H1 (cell line): ENCODE measurements around the gene CRISPLD2. TPM values are rescaled to one million over a fixed set of nuclear protein-coding genes. Genes with fewer than 3 reads are reported as not detected.
A peak's percentile ranks its signal among the peaks of the same experiment; 100 is the strongest.

Source experiments
- CTCF ChIA-PET: fragments of 300-600 bp; sonication (Branson Sonifier 250); formaldehyde crosslinking; loops from one replicate; lab custom pipeline; 2021; ENCODE audit not compliant: partially characterized antibody; lab: Charles Lee
- POLR2A ChIA-PET: fragments of 300-600 bp; sonication (Branson Sonifier 250); formaldehyde crosslinking; loops from one replicate; lab custom pipeline; 2021; ENCODE audit warnings: inconsistent platforms; ENCODE audit not compliant: partially characterized antibody; lab: Charles Lee
- DNase-seq, 2 experiments: peaks; one replicate each; pipeline versions ENCODE4 v3.0.0 to v3.0.0-alpha.2; 2010 to 2022; ENCODE audit warnings: low spot score in 2 of 2, low read depth in 1 of 2, mixed read lengths in 1 of 2
- FAIRE-seq: peaks from 2 replicates; lab custom pipeline; 2011; peaks lifted over from hg19 to GRCh38; lab: Jason Lieb, UNC
- H2AFZ ChIP-seq: 2 replicates; pipeline ENCODE4 v1.8.1; 2012; ENCODE audit warnings: low read length, inconsistent platforms
- H2AK5ac ChIP-seq: 2 replicates; pipeline ENCODE4 v1.6.1; 2013; ENCODE audit warnings: low read depth, low read length
- H2BK120ac ChIP-seq: replicated peaks from 2 replicates; pipeline ENCODE3; 2013; ENCODE audit warnings: low read depth, low read length, inconsistent platforms
- H2BK12ac ChIP-seq: 2 replicates; pipeline ENCODE4 v1.6.1; 2013; ENCODE audit warnings: low read depth, low read length
- H2BK15ac ChIP-seq: 2 replicates; pipeline ENCODE4 v1.6.1; 2013; ENCODE audit warnings: low read length
- H2BK20ac ChIP-seq: 2 replicates; pipeline ENCODE4 v1.6.1; 2013; ENCODE audit warnings: low read length
- H2BK5ac ChIP-seq: 2 replicates; pipeline ENCODE4 v1.6.1; 2013; ENCODE audit warnings: low read depth, low read length
- H3K14ac ChIP-seq: 2 replicates; pipeline ENCODE4 v1.6.1; 2013; ENCODE audit warnings: inconsistent platforms; ENCODE audit not compliant: insufficient read length
- H3K18ac ChIP-seq: 2 replicates; pipeline ENCODE4 v1.6.1; 2013; ENCODE audit warnings: low read length; ENCODE audit errors: extremely low read depth
- H3K23ac ChIP-seq: 2 replicates; pipeline ENCODE4 v1.6.1; 2013; ENCODE audit warnings: inconsistent platforms; ENCODE audit not compliant: insufficient read length
- H3K23me2 ChIP-seq: 2 replicates; pipeline ENCODE4 v1.6.1; 2013; ENCODE audit warnings: low read depth, low read length
- H3K27ac ChIP-seq: 2 replicates; pipeline ENCODE4 v1.6.1; 2011; ENCODE audit warnings: low read depth, low read length, inconsistent platforms
- H3K27me3 ChIP-seq, 4 experiments: replicated peaks in 1 of 4; 1 replicate in 1 of 4; 2 replicates in 3 of 4; pipeline versions ENCODE4 v1.6.1 to v1.8.1; 2011 to 2013; ENCODE audit warnings: low read length in 3 of 4, mild to moderate bottlenecking in 3 of 4, inconsistent platforms in 2 of 4, mixed read lengths in 2 of 4, moderate library complexity in 1 of 4; ENCODE audit not compliant: control insufficient read depth in 3 of 4, insufficient read depth in 3 of 4; ENCODE audit errors: extremely low read depth in 1 of 4
- H3K36me3 ChIP-seq, 4 experiments: 2 replicates each; pipeline versions ENCODE4 v1.6.1 to v1.8.1; 2011 to 2013; ENCODE audit warnings: mild to moderate bottlenecking in 4 of 4, low read length in 3 of 4, moderate library complexity in 2 of 4, control low read depth in 1 of 4, inconsistent platforms in 1 of 4; ENCODE audit not compliant: insufficient read depth in 4 of 4, control insufficient read depth in 2 of 4
- H3K4ac ChIP-seq: replicated peaks from 2 replicates; pipeline ENCODE3; 2013; ENCODE audit warnings: low read length, low read depth, mixed read lengths, inconsistent platforms; ENCODE audit not compliant: insufficient read length
- H3K4me1 ChIP-seq, 4 experiments: replicated peaks in 1 of 4; 1 replicate in 1 of 4; 2 replicates in 3 of 4; pipeline versions ENCODE4 v1.6.1 to v1.8.1; 2011 to 2013; ENCODE audit warnings: low read length in 3 of 4, inconsistent platforms in 2 of 4, mixed read lengths in 1 of 4; ENCODE audit not compliant: insufficient read depth in 4 of 4, control insufficient read depth in 3 of 4
- H3K4me2 ChIP-seq, 2 experiments: 2 replicates each; pipeline versions ENCODE4 v1.6.1 to v1.8.1; 2011 to 2013; ENCODE audit warnings: low read depth in 2 of 2, low read length in 2 of 2, control low read depth in 1 of 2, inconsistent platforms in 1 of 2, mild to moderate bottlenecking in 1 of 2; ENCODE audit not compliant: insufficient read depth in 1 of 2
- H3K4me3 ChIP-seq, 4 experiments: fragments of 200-600, 300-600 bp in 1 of 4; sonication (generic), shearing (Covaris generic), sonication (Bioruptor Twin) in 1 of 4; 2 replicates each; pipeline versions ENCODE4 v1.5.1 to v1.8.1; 2011 to 2016; ENCODE audit warnings: low read length in 4 of 4, low read depth in 3 of 4, control low read depth in 2 of 4, inconsistent platforms in 2 of 4, mild to moderate bottlenecking in 2 of 4, mixed read lengths in 1 of 4, moderate library complexity in 1 of 4; ENCODE audit not compliant: insufficient read depth in 2 of 4; ENCODE audit errors: extremely low read depth in 1 of 4
- H3K56ac ChIP-seq: replicated peaks from 2 replicates; pipeline ENCODE3; 2013; ENCODE audit warnings: low read depth, mild to moderate bottlenecking, mixed read lengths, low read length, inconsistent platforms; ENCODE audit not compliant: insufficient read length
- H3K79me1 ChIP-seq: 2 replicates; pipeline ENCODE4 v1.6.1; 2013; ENCODE audit warnings: low read depth, low read length, control low read depth
- H3K79me2 ChIP-seq, 2 experiments: 2 replicates each; pipeline versions ENCODE4 v1.6.1 to v1.8.1; 2012 to 2013; ENCODE audit warnings: low read length in 2 of 2, mild to moderate bottlenecking in 2 of 2, inconsistent platforms in 1 of 2; ENCODE audit not compliant: insufficient read depth in 2 of 2, control insufficient read depth in 1 of 2
- H3K9ac ChIP-seq, 4 experiments: replicated peaks in 1 of 4; 1 replicate in 1 of 4; 2 replicates in 3 of 4; pipeline versions ENCODE4 v1.6.1 to v1.8.1; 2011 to 2013; ENCODE audit warnings: low read depth in 3 of 4, low read length in 3 of 4, control low read depth in 2 of 4, mild to moderate bottlenecking in 2 of 4, moderate library complexity in 2 of 4, inconsistent platforms in 1 of 4; ENCODE audit errors: extremely low read depth in 1 of 4
- H3K9me3 ChIP-seq, 2 experiments: 2 replicates each; pipeline versions ENCODE4 v1.6.1 to v1.8.1; 2012 to 2013; ENCODE audit warnings: mild to moderate bottlenecking in 2 of 2, moderate library complexity in 2 of 2, control low read depth in 1 of 2, inconsistent platforms in 1 of 2, low read depth in 1 of 2, low read length in 1 of 2, mixed read lengths in 1 of 2; ENCODE audit not compliant: insufficient read depth in 2 of 2
- H4K20me1 ChIP-seq, 2 experiments: replicated peaks in 1 of 2; 2 replicates each; pipeline versions ENCODE3 to v1.8.1; 2011 to 2013; ENCODE audit warnings: inconsistent platforms in 2 of 2, low read length in 2 of 2, mild to moderate bottlenecking in 1 of 2; ENCODE audit not compliant: insufficient read depth in 2 of 2, control insufficient read depth in 1 of 2
- H4K5ac ChIP-seq: 2 replicates; pipeline ENCODE4 v1.6.1; 2013; ENCODE audit warnings: low read length, low read depth, mixed read lengths, inconsistent platforms; ENCODE audit not compliant: insufficient read length
- H4K8ac ChIP-seq: 2 replicates; pipeline ENCODE4 v1.8.0; 2013; ENCODE audit warnings: mild to moderate bottlenecking, moderate library complexity, low read length, inconsistent platforms; ENCODE audit not compliant: insufficient read depth; ENCODE audit errors: extremely low read depth
- H4K91ac ChIP-seq: replicated peaks from 2 replicates; pipeline ENCODE3; 2013; ENCODE audit warnings: low read length, mixed read lengths, inconsistent platforms; ENCODE audit not compliant: insufficient read length
- MAX ChIP-seq: IDR thresholded peaks from 2 replicates; pipeline ENCODE4 v1.6.1; 2012; ENCODE audit warnings: inconsistent platforms
- WGBS, 2 experiments: shearing (Covaris generic) in 1 of 2; methylation state at CpG; one replicate each; pipeline versions ENCODE4 v1.1.6 to v1.1.7; 2013 to 2015; ENCODE audit warnings: low lambda C conversion rate in 2 of 2, mixed read lengths in 2 of 2, inconsistent platforms in 1 of 2, low coverage in 1 of 2, missing lambda C conversion rate in 1 of 2; ENCODE audit not compliant: insufficient replicate concordance in 2 of 2, insufficient coverage in 1 of 2, insufficient read length in 1 of 2; ENCODE audit errors: extremely low coverage in 1 of 2, missing lambda C conversion rate in 1 of 2; 5-methylcytosine and 5-hydroxymethylcytosine counted together
- polyA plus RNA-seq, 7 experiments: library from polyadenylated mRNA; depleted of rRNA in 3 of 7; stranded (reverse) in 5 of 7; unstranded in 2 of 7; fragments of >200 nt in 5 of 7; fragments of 200-250 nt in 2 of 7; gene quantifications; 1 replicate in 5 of 7; 2 replicates in 1 of 7; 4 replicates in 1 of 7; pipeline versions ENCODE4 v1.2.1 to v1.2.3, GENCODE V29; 2011 to 2013; ENCODE audit warnings: missing spikeins in 2 of 7, mixed read lengths in 2 of 7
- total RNA-seq: library from RNA; stranded (reverse); fragmentation: NEBNext Ultra II Directional; extraction: Animal tissue kit (Norgen Biotek cat#: 25700); gene quantifications from 2 replicates; pipeline ENCODE4 v1.2.1, GENCODE V29; 2021

Gene CRISPLD2
- total and polyA plus RNA-seq, 2 of the 8 experiments (the other 6 are each of a cell fraction or from before 2014, with no cell fraction given) = 2.7 to 5.1 TPM

GRCh38 chr16:84925773-84926372 is 106.1 kb downstream of the CRISPLD2 start:
- no peak for FAIRE-seq

More at GRCh38 chr16:84925773-84926372, 106.1 kb downstream of the CRISPLD2 start:
- no peak overlapping the region for H4K5ac ChIP-seq
- WGBS, 2 experiments = 90% methylated on average over 19 of the region's 19 CpGs; no CpG with 5 or more reads in 1 of the 2 experiments
- no peaks in the 10 kb centered on the region for H3K79me1 ChIP-seq
- no peak overlapping the region for H3K4me3 ChIP-seq
- H3K56ac ChIP-seq = no peak overlapping the region
- TF ChIP-seq MAX = no peak
- H3K23me2 ChIP-seq = peaks cover 7% of the 10 kb centered on the region; the same call in 1 of the 2 replicates
- H2BK15ac ChIP-seq = 0 out of 2 replicates have a peak overlapping the region, but pooled peaks have one; percentile 3
- H3K27ac ChIP-seq = no peak overlapping the region
- H3K27me3 ChIP-seq = no peaks in the 10 kb centered on the region
- ChIA-PET POLR2A (interaction anchor here (0.5 to 1.5 kb wide), 2 partner anchors 43 to 78 kb away, joined by 3 to 5 read pairs; no protein-coding TSS in a partner anchor), CTCF (interaction anchor here (0.7 to 6.3 kb wide), 43 partner anchors 9 to 359 kb away, joined by 3 to 170 read pairs (median 5); partner anchors contain the start of gene KIAA0513)
- no peak overlapping the region for H2AK5ac ChIP-seq
- no peaks in the 10 kb centered on the region for H3K79me2 ChIP-seq
- H2BK5ac ChIP-seq = 0 out of 2 replicates have a peak overlapping the region, but pooled peaks have one; percentile 63
- no peak overlapping the region for H3K4ac ChIP-seq
- no peak overlapping the region for H3K9ac ChIP-seq
- no peak overlapping the region; the same call in 1 of the 2 replicates for H3K18ac ChIP-seq
- no peak overlapping the region for H2BK20ac ChIP-seq
- DNase-seq = no peak
- no peak overlapping the region for H3K23ac ChIP-seq
- H2BK120ac ChIP-seq = no peak overlapping the region
- peak overlapping the region; percentile 78; the same call in 1 of the 2 replicates for H2AFZ ChIP-seq
- H3K9me3 ChIP-seq = 0 out of 4 replicates have a peak, but pooled peaks cover 0 to 2% of the 10 kb centered on the region in 2 experiments
- no peak overlapping the region for H2BK12ac ChIP-seq
- peaks cover 0 to 2% (median 0%) of the 10 kb centered on the region in 4 experiments; a peak in 1 of 7 replicates for H3K4me1 ChIP-seq
- no peak overlapping the region for H3K14ac ChIP-seq
- H4K91ac ChIP-seq = no peak overlapping the region
- no peak overlapping the region; the same call in 1 of the 2 replicates for H4K8ac ChIP-seq
- H3K4me2 ChIP-seq = no peak overlapping the region
- no peaks in the 10 kb centered on the region for H3K36me3 ChIP-seq
- no peaks in the 10 kb centered on the region for H4K20me1 ChIP-seq
